Forelimb muscle (tissue), 1 donor: ENCODE data around the gene UBE2C. TPM values are rescaled to one million over a fixed set of nuclear protein-coding genes. Genes with fewer than 3 reads are reported as not detected.

ENCODE experiments used
- DNase-seq: peaks from one replicate; pipeline ENCODE4 v3.0.0-alpha.2; 2013; ENCODE audit warnings: low read depth
- polyA plus RNA-seq: library from polyadenylated mRNA; unstranded; fragments of 120-200 nt; gene quantifications from one replicate; pipeline ENCODE4 v1.2.1, GENCODE V29; 2013; ENCODE audit not compliant: insufficient read length

UBE2C gene
- polyA plus RNA-seq, 1 donor = 27.1 TPM

DNA sequence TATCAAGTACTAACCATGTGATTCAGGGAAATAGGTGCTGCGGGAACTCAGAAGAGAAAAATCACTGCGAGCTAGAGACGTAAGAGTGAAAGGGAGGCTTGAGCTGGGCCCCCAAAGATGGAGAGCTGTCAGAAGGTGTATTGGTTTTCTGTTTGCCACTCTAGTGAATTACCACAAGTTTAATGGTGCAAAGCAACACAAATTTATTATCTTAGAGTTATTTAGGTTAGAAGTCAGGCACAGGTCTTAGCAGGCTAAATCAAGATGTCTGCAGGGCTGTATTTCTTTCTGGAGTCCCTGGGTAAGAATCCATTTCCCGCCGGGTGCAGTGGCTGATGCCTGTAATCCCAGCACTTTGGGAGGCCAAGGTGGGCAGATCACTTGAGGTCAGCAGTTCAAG is 47.5 kb downstream of the UBE2C start:
- DNase-seq = no peak

DNA sequence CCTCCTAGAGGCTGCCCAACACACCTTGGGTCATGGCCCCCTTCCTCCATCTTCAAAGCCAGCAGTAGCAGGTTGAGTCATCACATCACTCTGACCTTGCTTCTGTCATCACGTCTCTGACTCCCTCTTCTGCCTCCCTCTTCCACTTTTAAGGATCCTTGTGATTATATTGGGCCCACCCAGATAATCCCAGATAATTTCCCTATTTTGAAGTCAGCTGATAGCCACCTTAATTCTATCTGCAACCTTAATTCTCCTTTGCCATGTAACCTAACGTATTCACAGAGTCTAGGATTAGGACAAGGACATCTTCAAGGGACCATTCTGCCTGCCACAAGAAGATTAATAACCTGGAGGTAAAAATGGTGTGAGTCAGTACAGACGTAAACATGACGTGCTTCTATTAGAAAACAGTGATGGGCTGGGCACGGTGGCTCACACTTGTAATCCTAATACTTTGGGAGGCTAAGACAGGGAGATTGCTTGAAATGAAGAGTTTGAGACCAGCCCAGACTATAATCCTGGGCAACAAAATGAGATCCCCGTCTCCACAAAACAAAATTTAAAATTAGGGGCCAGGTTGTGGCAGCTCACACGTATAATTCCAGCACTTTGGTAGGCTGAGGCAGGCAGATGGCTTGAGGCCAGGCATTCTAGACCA is 48.2 kb downstream of the UBE2C start:
- no peak for DNase-seq

DNA sequence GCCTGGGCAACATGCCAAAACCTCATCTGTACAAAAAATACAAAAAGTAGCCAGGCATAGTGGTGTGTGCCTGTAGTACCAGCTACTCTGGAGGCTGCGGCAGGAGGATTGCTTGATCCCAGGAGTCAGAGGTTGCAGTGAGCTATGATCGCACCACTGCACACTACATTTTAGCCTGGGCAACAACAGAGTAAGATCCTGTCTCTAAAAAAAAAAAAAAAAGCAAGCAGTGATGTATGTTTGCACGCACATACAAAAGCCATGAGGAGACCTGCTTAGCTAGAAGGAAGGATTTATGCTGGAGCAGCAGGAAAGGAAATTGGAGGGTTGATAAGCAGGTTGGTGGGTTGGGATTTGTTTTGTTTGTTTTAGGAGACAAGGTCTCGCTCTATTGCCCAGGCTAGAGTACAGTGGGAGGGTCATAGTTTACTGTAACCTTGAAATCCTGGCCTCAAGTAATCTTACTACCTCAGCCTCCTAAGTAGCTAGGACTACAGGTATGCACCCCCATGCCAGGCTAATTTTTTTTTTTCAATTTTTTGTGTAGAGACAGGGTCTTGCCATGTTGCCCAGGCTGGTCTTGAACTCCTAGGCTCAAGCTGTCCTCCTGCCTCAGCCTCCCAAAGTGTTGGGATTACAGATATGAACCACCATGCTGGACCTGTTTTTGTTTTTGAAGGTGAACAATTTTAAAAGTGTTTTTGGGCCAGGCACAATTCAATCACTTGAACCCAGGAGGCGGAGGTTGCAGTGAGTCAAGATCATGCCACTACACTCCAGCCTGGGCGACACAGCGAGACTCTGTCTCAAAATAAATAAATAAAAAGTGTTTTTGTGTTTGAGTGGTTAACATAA is 49.0 kb downstream of the UBE2C start:
- no peak for DNase-seq

DNA sequence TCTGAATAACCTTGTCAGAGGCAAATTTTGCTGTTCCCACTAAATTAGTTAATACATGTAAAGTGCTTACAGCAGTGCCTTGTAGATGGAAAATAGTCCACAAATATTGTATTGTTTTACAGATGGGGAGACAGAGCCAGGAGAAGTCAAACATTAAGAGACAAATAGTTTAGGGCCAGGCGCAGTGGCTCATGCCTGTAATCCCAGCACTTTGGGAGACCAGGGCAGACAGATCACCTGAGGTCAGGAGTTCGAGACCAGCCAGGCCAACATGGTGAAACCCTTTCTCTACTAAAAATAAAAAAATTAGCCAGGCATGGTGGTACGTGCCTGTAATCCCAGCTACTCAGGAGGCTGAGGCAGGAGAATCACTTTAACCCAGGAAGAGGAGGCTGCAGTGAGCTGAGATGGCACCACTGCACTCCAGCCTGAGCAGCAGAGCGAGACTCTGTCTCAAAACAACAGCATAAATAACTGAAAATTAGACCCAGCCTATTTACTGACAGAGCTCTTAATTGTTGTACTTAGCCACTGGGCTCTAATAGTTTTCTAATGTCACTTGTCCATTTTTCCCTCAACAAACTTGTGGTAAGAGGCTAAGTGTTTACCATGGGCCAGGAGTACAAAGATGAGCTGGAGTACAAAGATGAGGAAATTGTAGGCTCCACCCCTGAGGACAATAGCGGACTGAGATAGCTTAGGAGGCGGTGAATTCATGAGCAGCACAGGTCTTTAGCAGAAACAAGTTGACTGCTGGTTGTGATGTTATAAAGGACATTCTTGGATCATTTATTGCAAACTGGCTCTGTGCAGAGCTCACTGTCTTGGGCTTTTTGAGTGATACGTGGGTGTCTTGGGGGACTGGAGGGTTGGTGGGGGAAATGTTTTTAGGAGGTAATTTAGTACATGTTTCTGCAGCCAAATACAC is 51.4 kb downstream of the UBE2C start:
- no peak for DNase-seq

DNA sequence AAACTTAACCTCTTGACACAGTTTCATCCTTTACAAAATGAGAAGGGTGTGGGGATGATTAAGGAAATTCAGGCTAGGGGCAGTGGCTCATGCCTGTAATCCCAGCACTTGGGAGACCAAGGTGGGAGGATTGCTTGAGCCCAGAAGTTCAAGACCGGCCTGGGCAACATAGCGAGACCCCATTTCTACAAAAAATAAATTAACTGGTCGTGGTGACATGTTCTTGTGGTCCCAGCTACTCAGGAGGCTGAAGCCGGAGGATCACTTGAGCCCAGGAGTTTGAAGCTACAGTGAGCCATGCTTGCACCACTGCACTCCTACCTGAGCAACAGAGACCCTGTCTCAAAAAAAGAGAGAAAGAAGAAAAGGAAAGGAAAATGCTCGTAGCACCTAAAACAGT is 54.0 kb downstream of the UBE2C start:
- no peak for DNase-seq

Other genes with a start within 250 kb of the UBE2C start
- not detected for gene WFDC8, start 233.4 kb upstream of the UBE2C start, polyA plus RNA-seq
- gene WFDC10A, start 182.9 kb upstream of the UBE2C start, polyA plus RNA-seq = not detected
- not detected for gene WFDC9, start 181.4 kb upstream of the UBE2C start, polyA plus RNA-seq
- not detected for gene WFDC11, start 142.4 kb upstream of the UBE2C start, polyA plus RNA-seq
- gene WFDC13, start 110.6 kb upstream of the UBE2C start, polyA plus RNA-seq = not detected
- not detected for gene WFDC10B, start 107.6 kb upstream of the UBE2C start, polyA plus RNA-seq
- not detected for gene SPINT4, start 90.3 kb upstream of the UBE2C start, polyA plus RNA-seq
- gene WFDC3, start 20.8 kb upstream of the UBE2C start, polyA plus RNA-seq = 1.4 TPM
- 58.8 TPM for gene DNTTIP1, start 20.7 kb upstream of the UBE2C start, polyA plus RNA-seq
- 8,101 TPM for gene TNNC2, start 14.7 kb downstream of the UBE2C start, polyA plus RNA-seq
- gene SNX21, start 21.2 kb downstream of the UBE2C start, polyA plus RNA-seq = 24.3 TPM
- gene ACOT8, start 44.7 kb downstream of the UBE2C start, polyA plus RNA-seq = 23.4 TPM
- 3.4 TPM for gene ZSWIM3, start 45.0 kb downstream of the UBE2C start, polyA plus RNA-seq
- 11.5 TPM for gene ZSWIM1, start 68.6 kb downstream of the UBE2C start, polyA plus RNA-seq
- gene SPATA25, start 75.0 kb downstream of the UBE2C start, polyA plus RNA-seq = 10.3 TPM
- gene NEURL2, start 78.6 kb downstream of the UBE2C start, polyA plus RNA-seq = 20.1 TPM
- gene CTSA, start 78.7 kb downstream of the UBE2C start, polyA plus RNA-seq = 63.9 TPM
- 15.3 TPM for gene PLTP, start 99.5 kb downstream of the UBE2C start, polyA plus RNA-seq
- 22.3 TPM for gene PCIF1, start 122.0 kb downstream of the UBE2C start, polyA plus RNA-seq
- 11.4 TPM for gene ZNF335, start 159.6 kb downstream of the UBE2C start, polyA plus RNA-seq
- gene MMP9, start 196.3 kb downstream of the UBE2C start, polyA plus RNA-seq = 0.44 TPM
- 0.52 TPM for gene SLC12A5, start 216.6 kb downstream of the UBE2C start, polyA plus RNA-seq